ENCODE measurements around the gene SMARCD3. TPM values are rescaled to one million over a fixed set of nuclear protein-coding genes. Genes with fewer than 3 reads are reported as not detected.

The SMARCD3 gene
- total and polyA plus RNA-seq, 4 donors, result 1.8 to 5.6 (median 2.1) TPM

GRCh38 chr7:151193203-151193978 is 55.1 kb downstream of the SMARCD3 start:
- Histone ChIP-seq H3K27ac (ENCODE audit: low read depth in 1 of 2, low read length in 2 of 2) (no peak overlapping the region), H3K4me1 (ENCODE audit: control insufficient read depth in 4 of 4, insufficient read depth in 4 of 4, low read length in 3 of 4) (no peaks in the 10 kb centered on the region), H3K9me3 (ENCODE audit: control insufficient read depth in 4 of 4, low read length in 3 of 4) (no peaks in the 10 kb centered on the region), H3K27me3 (ENCODE audit: control insufficient read depth in 4 of 4, insufficient read depth in 4 of 4, low read length in 3 of 4) (peaks cover 0 to 9% (median under 1%) of the 10 kb centered on the region in 4 donors), H3K9ac (ENCODE audit: low read depth in 1 of 2, low read length in 2 of 2) (no peak overlapping the region), H3K4me3 (ENCODE audit: low read depth in 1 of 3, low read length in 3 of 3) (no peak overlapping the region), H3K36me3 (ENCODE audit: control insufficient read depth in 4 of 4, insufficient read depth in 3 of 4, low read depth in 1 of 4, low read length in 3 of 4) (no peaks in the 10 kb centered on the region)
- DNase-seq (ENCODE audit: low spot score), result no peak
- no peak for TF ChIP-seq FOXA1 (IDR thresholded peaks at IDR 0.05)
- no peak for TF ChIP-seq HNF4G (IDR thresholded peaks at IDR 0.05)
- TF ChIP-seq YY1 (IDR thresholded peaks at IDR 0.05), result no peak
- TF ChIP-seq, protein P1, sequence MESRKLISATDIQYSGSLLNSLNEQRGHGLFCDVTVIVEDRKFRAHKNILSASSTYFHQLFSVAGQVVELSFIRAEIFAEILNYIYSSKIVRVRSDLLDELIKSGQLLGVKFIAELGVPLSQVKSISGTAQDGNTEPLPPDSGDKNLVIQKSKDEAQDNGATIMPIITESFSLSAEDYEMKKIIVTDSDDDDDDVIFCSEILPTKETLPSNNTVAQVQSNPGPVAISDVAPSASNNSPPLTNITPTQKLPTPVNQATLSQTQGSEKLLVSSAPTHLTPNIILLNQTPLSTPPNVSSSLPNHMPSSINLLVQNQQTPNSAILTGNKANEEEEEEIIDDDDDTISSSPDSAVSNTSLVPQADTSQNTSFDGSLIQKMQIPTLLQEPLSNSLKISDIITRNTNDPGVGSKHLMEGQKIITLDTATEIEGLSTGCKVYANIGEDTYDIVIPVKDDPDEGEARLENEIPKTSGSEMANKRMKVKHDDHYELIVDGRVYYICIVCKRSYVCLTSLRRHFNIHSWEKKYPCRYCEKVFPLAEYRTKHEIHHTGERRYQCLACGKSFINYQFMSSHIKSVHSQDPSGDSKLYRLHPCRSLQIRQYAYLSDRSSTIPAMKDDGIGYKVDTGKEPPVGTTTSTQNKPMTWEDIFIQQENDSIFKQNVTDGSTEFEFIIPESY (IDR thresholded peaks at IDR 0.05), result no peak
- TF ChIP-seq, protein P2, sequence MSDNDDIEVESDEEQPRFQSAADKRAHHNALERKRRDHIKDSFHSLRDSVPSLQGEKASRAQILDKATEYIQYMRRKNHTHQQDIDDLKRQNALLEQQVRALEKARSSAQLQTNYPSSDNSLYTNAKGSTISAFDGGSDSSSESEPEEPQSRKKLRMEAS (IDR thresholded peaks at IDR 0.05), result no peak
- TF ChIP-seq FOXA2 (IDR thresholded peaks at IDR 0.05), result no peak
- TF ChIP-seq REST (IDR thresholded peaks at IDR 0.05), result no peak
- TF ChIP-seq RXRA (IDR thresholded peaks at IDR 0.05), result no peak
- no peak for TF ChIP-seq HNF4A (conservative IDR thresholded peaks at IDR 0.05)
- TF ChIP-seq CTCF (IDR thresholded peaks at IDR 0.05; ENCODE audit: low read depth, low read length, missing input control), result no peak
- TF ChIP-seq SP1 (IDR thresholded peaks at IDR 0.05), result no peak
- TF ChIP-seq, protein P3, sequence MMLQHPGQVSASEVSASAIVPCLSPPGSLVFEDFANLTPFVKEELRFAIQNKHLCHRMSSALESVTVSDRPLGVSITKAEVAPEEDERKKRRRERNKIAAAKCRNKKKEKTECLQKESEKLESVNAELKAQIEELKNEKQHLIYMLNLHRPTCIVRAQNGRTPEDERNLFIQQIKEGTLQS (IDR thresholded peaks at IDR 0.05), result no peak
- no peak for TF ChIP-seq JUND (IDR thresholded peaks at IDR 0.05)
- no peak for TF ChIP-seq GABPA (IDR thresholded peaks at IDR 0.05 in 1 of 2, conservative IDR thresholded peaks at IDR 0.05 in 1 of 2)
- no peak for TF ChIP-seq RAD21 (IDR thresholded peaks at IDR 0.05)
- no peak for TF ChIP-seq TAF1 (conservative IDR thresholded peaks at IDR 0.05)
- no peak for TF ChIP-seq NR2F2 (IDR thresholded peaks at IDR 0.05)
- WGBS, result 93% methylated on average over 14 of the region's 14 CpGs
